ENCODE results near the gene ABHD10.

GRCh38 chr3:111980716-111981456 is 2.1 kb downstream of the ABHD10 start:
- TF ChIP-seq FOS (IDR thresholded peaks at IDR 0.05; ENCODE audit: borderline replicate concordance, extremely low read depth, insufficient read length) (no peak), EP300 (IDR thresholded peaks at IDR 0.05; ENCODE audit: borderline replicate concordance in 1 of 2, control insufficient read depth in 1 of 2, low read depth in 2 of 2, low read length in 2 of 2) (no peak), CTCF (IDR thresholded peaks at IDR 0.05 in 2 of 3, conservative IDR thresholded peaks at IDR 0.05 in 1 of 3; ENCODE audit: control insufficient read depth in 2 of 3, extremely low read depth in 1 of 3, insufficient read depth in 1 of 3, low read depth in 3 of 3, low read length in 3 of 3) (no peak), YY1 (IDR thresholded peaks at IDR 0.05; ENCODE audit: low read depth, low read length) (no peak), CEBPB (IDR thresholded peaks at IDR 0.05; ENCODE audit: borderline replicate concordance in 1 of 2, low read depth in 2 of 2, low read length in 2 of 2) (no peak), ZBTB33 (IDR thresholded peaks at IDR 0.05) (no peak), RELA (IDR thresholded peaks at IDR 0.05; ENCODE audit: borderline replicate concordance, partially characterized antibody) (no peak), ZNF274 (IDR thresholded peaks at IDR 0.05; ENCODE audit: insufficient read depth, insufficient read length) (no peak)

Data from GM12878 (cell line).